ENCODE measurements around the gene RNPEPL1.

RNPEPL1 gene

GRCh38 chr2:240529344-240529999, 38.8 kb upstream of the RNPEPL1 start:
- H3K4me2 ChIP-seq: no peak overlapping the region
- H3K27ac ChIP-seq: no peak overlapping the region
- no peaks in the 10 kb centered on the region for H4K20me1 ChIP-seq (ENCODE audit: insufficient read depth)
- H3K4me3 ChIP-seq (IDR thresholded peaks at IDR 0.05; ENCODE audit: insufficient read depth, low read depth, low read length): no peak overlapping the region
- no peaks in the 10 kb centered on the region for H3K27me3 ChIP-seq (ENCODE audit: insufficient read depth, low read depth)
- no peaks in the 10 kb centered on the region for H3K4me1 ChIP-seq (ENCODE audit: low read depth, poor library complexity, severe bottlenecking)
- no peaks in the 10 kb centered on the region for H3K79me2 ChIP-seq (ENCODE audit: insufficient read depth, low read depth)
- no peak overlapping the region for H2AFZ ChIP-seq (ENCODE audit: low read depth)
- no peaks in the 10 kb centered on the region for H3K36me3 ChIP-seq (ENCODE audit: insufficient read depth)
- no peak overlapping the region for H3K9ac ChIP-seq
- TF ChIP-seq, protein P1, sequence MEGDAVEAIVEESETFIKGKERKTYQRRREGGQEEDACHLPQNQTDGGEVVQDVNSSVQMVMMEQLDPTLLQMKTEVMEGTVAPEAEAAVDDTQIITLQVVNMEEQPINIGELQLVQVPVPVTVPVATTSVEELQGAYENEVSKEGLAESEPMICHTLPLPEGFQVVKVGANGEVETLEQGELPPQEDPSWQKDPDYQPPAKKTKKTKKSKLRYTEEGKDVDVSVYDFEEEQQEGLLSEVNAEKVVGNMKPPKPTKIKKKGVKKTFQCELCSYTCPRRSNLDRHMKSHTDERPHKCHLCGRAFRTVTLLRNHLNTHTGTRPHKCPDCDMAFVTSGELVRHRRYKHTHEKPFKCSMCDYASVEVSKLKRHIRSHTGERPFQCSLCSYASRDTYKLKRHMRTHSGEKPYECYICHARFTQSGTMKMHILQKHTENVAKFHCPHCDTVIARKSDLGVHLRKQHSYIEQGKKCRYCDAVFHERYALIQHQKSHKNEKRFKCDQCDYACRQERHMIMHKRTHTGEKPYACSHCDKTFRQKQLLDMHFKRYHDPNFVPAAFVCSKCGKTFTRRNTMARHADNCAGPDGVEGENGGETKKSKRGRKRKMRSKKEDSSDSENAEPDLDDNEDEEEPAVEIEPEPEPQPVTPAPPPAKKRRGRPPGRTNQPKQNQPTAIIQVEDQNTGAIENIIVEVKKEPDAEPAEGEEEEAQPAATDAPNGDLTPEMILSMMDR (conservative IDR thresholded peaks at IDR 0.05; ENCODE audit: low read depth, low read length): no peak

DNA sequence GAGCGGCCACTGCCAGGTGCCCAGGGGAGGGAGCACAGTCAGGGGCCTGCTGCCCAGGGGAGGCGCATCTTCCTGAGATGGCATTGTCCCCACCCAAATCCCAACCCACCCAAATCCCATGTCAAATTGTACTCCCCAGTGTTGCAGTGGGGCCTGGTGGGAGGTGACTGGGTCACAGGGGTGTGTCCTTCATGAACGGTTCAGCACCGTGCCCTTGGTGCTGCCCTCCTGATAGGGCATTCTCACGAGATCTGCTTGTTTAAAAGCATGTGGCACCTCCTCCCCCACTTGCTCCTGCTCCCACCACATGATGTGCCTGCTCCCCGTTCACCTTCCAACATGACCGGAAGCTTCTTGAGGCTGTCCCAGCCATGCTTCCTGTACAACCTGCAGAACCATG, 38.1 kb upstream of the RNPEPL1 start:
- Histone ChIP-seq H3K36me3 (ENCODE audit: insufficient read depth) (no peaks in the 10 kb centered on the region), H2AFZ (ENCODE audit: low read depth) (no peak overlapping the region), H3K4me3 (IDR thresholded peaks at IDR 0.05; ENCODE audit: insufficient read depth, low read depth, low read length) (no peak overlapping the region), H3K4me1 (ENCODE audit: low read depth, poor library complexity, severe bottlenecking) (no peaks in the 10 kb centered on the region), H3K27me3 (ENCODE audit: insufficient read depth, low read depth) (no peaks in the 10 kb centered on the region), H3K9ac (no peak overlapping the region), H4K20me1 (ENCODE audit: insufficient read depth) (no peaks in the 10 kb centered on the region), H3K27ac (no peak overlapping the region), H3K4me2 (no peak overlapping the region), H3K79me2 (ENCODE audit: insufficient read depth, low read depth) (no peaks in the 10 kb centered on the region)
- TF ChIP-seq, protein P1 (conservative IDR thresholded peaks at IDR 0.05; ENCODE audit: low read depth, low read length): no peak

DNA sequence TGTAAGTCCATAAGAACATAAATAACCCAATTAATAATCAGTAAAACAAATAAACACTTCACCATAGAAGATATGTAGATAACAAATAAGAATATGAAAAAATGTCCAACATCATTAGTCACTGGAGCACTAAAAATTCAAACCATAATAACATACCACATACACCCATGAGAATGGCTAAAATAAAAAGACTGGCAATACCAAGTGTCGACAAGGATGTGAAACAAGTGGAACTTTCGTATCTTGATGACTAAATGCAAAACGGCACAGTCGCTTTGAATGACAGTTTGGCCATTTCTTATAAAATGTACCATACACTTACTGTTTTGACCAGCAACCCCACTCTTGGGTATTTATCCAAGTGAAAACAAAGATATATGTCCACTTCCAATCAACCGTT, 37.2 kb upstream of the RNPEPL1 start:
- no peaks in the 10 kb centered on the region for H3K4me1 ChIP-seq (ENCODE audit: low read depth, poor library complexity, severe bottlenecking)
- H3K36me3 ChIP-seq (ENCODE audit: insufficient read depth): no peaks in the 10 kb centered on the region
- TF ChIP-seq, protein P1 (conservative IDR thresholded peaks at IDR 0.05; ENCODE audit: low read depth, low read length): no peak
- H3K79me2 ChIP-seq (ENCODE audit: insufficient read depth, low read depth): no peaks in the 10 kb centered on the region
- H4K20me1 ChIP-seq (ENCODE audit: insufficient read depth): no peaks in the 10 kb centered on the region
- H3K27ac ChIP-seq: no peak overlapping the region
- no peak overlapping the region for H3K4me3 ChIP-seq (IDR thresholded peaks at IDR 0.05; ENCODE audit: insufficient read depth, low read depth, low read length)
- no peak overlapping the region for H3K9ac ChIP-seq
- no peaks in the 10 kb centered on the region for H3K27me3 ChIP-seq (ENCODE audit: insufficient read depth, low read depth)
- H3K4me2 ChIP-seq: no peak overlapping the region
- no peak overlapping the region for H2AFZ ChIP-seq (ENCODE audit: low read depth)

- Histone ChIP-seq H3K79me2 (ENCODE audit: insufficient read depth, low read depth) (no peaks in the 10 kb centered on the region), H3K4me3 (IDR thresholded peaks at IDR 0.05; ENCODE audit: insufficient read depth, low read depth, low read length) (no peak overlapping the region), H3K9ac (no peak overlapping the region), H3K27ac (no peak overlapping the region), H3K36me3 (ENCODE audit: insufficient read depth) (no peaks in the 10 kb centered on the region), H3K4me1 (ENCODE audit: low read depth, poor library complexity, severe bottlenecking) (no peaks in the 10 kb centered on the region), H3K27me3 (ENCODE audit: insufficient read depth, low read depth) (no peaks in the 10 kb centered on the region), H3K4me2 (no peak overlapping the region), H4K20me1 (ENCODE audit: insufficient read depth) (no peaks in the 10 kb centered on the region), H2AFZ (ENCODE audit: low read depth) (no peak overlapping the region)
- TF ChIP-seq, protein P1 (conservative IDR thresholded peaks at IDR 0.05; ENCODE audit: low read depth, low read length): no peak
Observed at GRCh38 chr2:240532031-240532775, 36.1 kb upstream of the RNPEPL1 start.
